Measurements from ENCODE around the gene B3GALT6.

- TF ChIP-seq EZH2 (IDR thresholded peaks at IDR 0.05): no peak
- no peak for TF ChIP-seq POLR2AphosphoS5 (IDR thresholded peaks at IDR 0.05; ENCODE audit: borderline replicate concordance, low read depth, low read length)
Measured at GRCh38 chr1:1273209-1273511, 41.1 kb downstream of the B3GALT6 start.

All from SK-N-MC (cell line).